DOHH2 (cell line): ENCODE measurements around the gene SESN1.

Source experiments
- H3F3A ChIP-seq: fragments of 200-600 bp; sonication (generic), shearing (Covaris generic); 2 replicates; pipeline ENCODE4 v1.6.0; 2016; ENCODE audit warnings: antibody characterized with exemption, mild to moderate bottlenecking; ENCODE audit not compliant: control insufficient read depth, insufficient read depth
- H3K27ac ChIP-seq: fragments of 200-600 bp; sonication (generic); 2 replicates; pipeline ENCODE4 v1.5.1; 2014; ENCODE audit warnings: low read depth, mild to moderate bottlenecking, low read length, moderate library complexity
- H3K27me3 ChIP-seq: fragments of 200-600 bp; sonication (generic); 2 replicates; pipeline ENCODE4 v1.6.1; 2014; ENCODE audit warnings: mild to moderate bottlenecking, low read length, mixed read lengths; ENCODE audit not compliant: control insufficient read depth
- H3K36me3 ChIP-seq: fragments of 200-600 bp; sonication (generic); 2 replicates; pipeline ENCODE4 v1.6.1; 2014; ENCODE audit warnings: mild to moderate bottlenecking, low read length, moderate library complexity, mixed read lengths; ENCODE audit not compliant: control insufficient read depth
- H3K4me1 ChIP-seq: fragments of 200-600 bp; sonication (generic); 2 replicates; pipeline ENCODE4 v1.6.1; 2014; ENCODE audit warnings: mild to moderate bottlenecking, low read length, mixed read lengths; ENCODE audit not compliant: control insufficient read depth
- H3K4me2 ChIP-seq: fragments of 200-600 bp; sonication (generic); 2 replicates; pipeline ENCODE4 v1.6.0; 2014; ENCODE audit warnings: mild to moderate bottlenecking, low read length, moderate library complexity
- H3K4me3 ChIP-seq: fragments of 200-600 bp; sonication (generic); 2 replicates; pipeline ENCODE4 v1.5.1; 2014; ENCODE audit warnings: mild to moderate bottlenecking, low read length, mixed read lengths
- H3K79me2 ChIP-seq: fragments of 200-600 bp; sonication (generic); 2 replicates; pipeline ENCODE4 v1.6.1; 2014; ENCODE audit warnings: mild to moderate bottlenecking, low read length, mixed read lengths; ENCODE audit not compliant: control insufficient read depth
- H3K9me2 ChIP-seq: fragments of 200-600 bp; sonication (generic); replicated peaks from 2 replicates; pipeline ENCODE4 v1.6.1; 2014; ENCODE audit warnings: mild to moderate bottlenecking, low read length, mixed read lengths; ENCODE audit not compliant: control insufficient read depth
- H3K9me3 ChIP-seq: fragments of 200-600 bp; sonication (generic); 2 replicates; pipeline ENCODE4 v1.6.1; 2014; ENCODE audit warnings: antibody characterized with exemption, low read length, mixed read lengths; ENCODE audit not compliant: control insufficient read depth, insufficient read depth
- H4K20me1 ChIP-seq: fragments of 200-600 bp; sonication (generic); 2 replicates; pipeline ENCODE4 v1.6.0; 2014; ENCODE audit warnings: low read depth, mild to moderate bottlenecking, antibody characterized with exemption, low read length, moderate library complexity; ENCODE audit not compliant: control insufficient read depth, insufficient read depth
- EZH2phosphoT487 ChIP-seq: fragments of 200-600 bp; sonication (generic); IDR thresholded peaks from 2 replicates; pipeline ENCODE4 v1.6.1; 2017; ENCODE audit warnings: borderline replicate concordance, mild to moderate bottlenecking, antibody characterized with exemption, low read length, moderate library complexity, mixed read lengths
- TF ChIP-seq, protein P1 (sequence below): fragments of 200-600 bp; sonication (generic); IDR thresholded peaks from one replicate; pipeline ENCODE4 v1.5.1; 2014; ENCODE audit warnings: antibody characterized with exemption, mild to moderate bottlenecking, low read depth, low read length; ENCODE audit not compliant: poor library complexity, severe bottlenecking

Gene SESN1

DNA sequence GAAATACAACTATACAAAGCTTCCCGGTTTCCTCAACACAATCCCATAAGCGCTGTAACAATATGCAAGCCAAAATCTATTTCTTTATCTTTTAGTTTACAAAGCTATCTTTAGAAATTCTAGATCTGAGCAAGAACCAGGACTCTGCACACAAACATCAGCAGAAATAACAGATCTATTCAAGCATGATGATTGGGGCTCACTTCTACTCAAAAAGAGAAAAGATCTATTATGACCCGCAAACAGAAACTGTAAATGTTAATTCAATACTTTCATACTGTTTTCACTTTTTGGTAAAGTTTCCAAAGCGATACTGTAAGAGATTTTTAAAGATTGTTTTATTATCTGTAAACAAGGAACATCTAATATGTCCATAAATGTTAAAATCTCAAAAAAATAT lies 86.6 kb downstream of the SESN1 start:
- Histone ChIP-seq H3K79me2 (no peaks in the 10 kb centered on the region; the same call in 1 of the 2 replicates), H3K4me1 (peaks cover 36% of the 10 kb centered on the region), H3F3A (peaks cover 12% of the 10 kb centered on the region), H3K9me2 (no peaks in the 10 kb centered on the region), H3K4me3 (peak overlapping the region; percentile 86), H3K36me3 (no peaks in the 10 kb centered on the region), H4K20me1 (no peaks in the 10 kb centered on the region), H3K27me3 (no peaks in the 10 kb centered on the region), H3K4me2 (peak overlapping the region; percentile 89), H3K27ac (no peak overlapping the region), H3K9me3 (no peaks in the 10 kb centered on the region)
- no peak for TF ChIP-seq EZH2phosphoT487
- TF ChIP-seq, protein P1, sequence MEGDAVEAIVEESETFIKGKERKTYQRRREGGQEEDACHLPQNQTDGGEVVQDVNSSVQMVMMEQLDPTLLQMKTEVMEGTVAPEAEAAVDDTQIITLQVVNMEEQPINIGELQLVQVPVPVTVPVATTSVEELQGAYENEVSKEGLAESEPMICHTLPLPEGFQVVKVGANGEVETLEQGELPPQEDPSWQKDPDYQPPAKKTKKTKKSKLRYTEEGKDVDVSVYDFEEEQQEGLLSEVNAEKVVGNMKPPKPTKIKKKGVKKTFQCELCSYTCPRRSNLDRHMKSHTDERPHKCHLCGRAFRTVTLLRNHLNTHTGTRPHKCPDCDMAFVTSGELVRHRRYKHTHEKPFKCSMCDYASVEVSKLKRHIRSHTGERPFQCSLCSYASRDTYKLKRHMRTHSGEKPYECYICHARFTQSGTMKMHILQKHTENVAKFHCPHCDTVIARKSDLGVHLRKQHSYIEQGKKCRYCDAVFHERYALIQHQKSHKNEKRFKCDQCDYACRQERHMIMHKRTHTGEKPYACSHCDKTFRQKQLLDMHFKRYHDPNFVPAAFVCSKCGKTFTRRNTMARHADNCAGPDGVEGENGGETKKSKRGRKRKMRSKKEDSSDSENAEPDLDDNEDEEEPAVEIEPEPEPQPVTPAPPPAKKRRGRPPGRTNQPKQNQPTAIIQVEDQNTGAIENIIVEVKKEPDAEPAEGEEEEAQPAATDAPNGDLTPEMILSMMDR, result no peak

DNA sequence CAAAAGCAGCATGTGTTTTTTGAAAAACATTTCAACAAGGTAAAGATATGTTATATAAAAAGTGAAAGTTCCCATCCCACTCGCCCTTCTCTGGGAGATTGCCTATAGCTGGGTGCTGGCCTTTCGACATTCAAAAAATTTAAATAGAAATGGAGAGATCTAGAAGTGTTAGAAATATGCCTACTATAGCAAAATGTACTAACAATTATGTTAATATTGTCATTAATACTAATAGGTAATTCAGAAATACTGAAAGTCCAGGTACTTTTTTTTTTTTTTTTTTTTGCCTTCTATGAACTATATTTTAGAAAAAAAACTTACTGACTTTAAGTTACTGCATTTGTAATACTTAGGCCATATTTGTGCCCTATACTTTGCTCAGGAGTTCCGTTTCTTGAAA lies 87.1 kb downstream of the SESN1 start:
- Histone ChIP-seq H3K4me2 (peak overlapping the region; percentile 89), H3K4me3 (peak overlapping the region; percentile 86), H3K27me3 (no peaks in the 10 kb centered on the region), H4K20me1 (no peaks in the 10 kb centered on the region), H3K4me1 (peaks cover 35% of the 10 kb centered on the region), H3K9me2 (no peaks in the 10 kb centered on the region), H3K36me3 (no peaks in the 10 kb centered on the region), H3F3A (peaks cover 12% of the 10 kb centered on the region), H3K27ac (no peak overlapping the region), H3K79me2 (no peaks in the 10 kb centered on the region; the same call in 1 of the 2 replicates), H3K9me3 (no peaks in the 10 kb centered on the region)
- no peak for TF ChIP-seq EZH2phosphoT487
- TF ChIP-seq, protein P1, result no peak

DNA sequence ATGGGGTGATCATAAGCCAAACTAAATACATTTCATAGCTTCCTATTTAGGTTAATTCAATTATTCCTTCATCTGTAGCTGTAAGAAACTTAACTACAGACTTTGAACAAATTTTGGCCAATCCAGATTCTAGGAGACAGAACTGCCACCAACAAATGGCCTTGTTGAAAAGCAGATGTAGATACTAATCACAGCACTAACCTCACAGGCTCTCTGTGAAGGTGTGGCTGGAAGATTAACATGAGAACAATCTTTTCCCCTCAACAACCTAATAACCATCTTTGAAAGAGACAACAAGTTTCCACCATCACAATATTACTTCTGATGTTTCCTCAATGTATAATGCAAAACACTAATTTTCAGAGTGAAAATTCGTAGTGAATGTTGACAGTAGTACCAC lies 87.8 kb downstream of the SESN1 start:
- H3K27ac ChIP-seq, result no peak overlapping the region
- no peaks in the 10 kb centered on the region for H3K9me2 ChIP-seq
- H4K20me1 ChIP-seq, result no peaks in the 10 kb centered on the region
- peak overlapping the region; percentile 89; the same call in 1 of the 2 replicates for H3K4me2 ChIP-seq
- no peaks in the 10 kb centered on the region for H3K9me3 ChIP-seq
- peaks cover 41% of the 10 kb centered on the region for H3K4me1 ChIP-seq
- TF ChIP-seq EZH2phosphoT487, result no peak
- TF ChIP-seq, protein P1, result no peak
- peaks cover 12% of the 10 kb centered on the region for H3F3A ChIP-seq
- no peak overlapping the region for H3K4me3 ChIP-seq
- no peaks in the 10 kb centered on the region for H3K27me3 ChIP-seq
- no peaks in the 10 kb centered on the region for H3K36me3 ChIP-seq
- no peaks in the 10 kb centered on the region; the same call in 1 of the 2 replicates for H3K79me2 ChIP-seq
